SK-N-SH (cell line): Measurements from ENCODE around the gene TRIM29. TPM values are rescaled to one million over a fixed set of nuclear protein-coding genes. Genes with fewer than 3 reads are reported as not detected.

Experiments used
- CTCF ChIA-PET: fragments of 300-600, 350-600 bp; formaldehyde crosslinking; extraction: SDS; loops from one replicate; lab custom pipeline; 2021; lab: Yijun Ruan, JAX
- POLR2A ChIA-PET: fragments of 350-600 bp; sonication (Branson Sonifier 250); formaldehyde crosslinking; extraction: SDS; loops from one replicate; lab custom pipeline; 2020; ENCODE audit warnings: antibody characterized with exemption, inconsistent platforms; lab: Yijun Ruan, JAX
- DNase-seq: peaks from one replicate; pipeline ENCODE4 v3.0.0; 2012
- H2AFZ ChIP-seq: fragments of 200-600 bp; sonication (generic); 2 replicates; pipeline ENCODE4 v1.8.1; 2016; ENCODE audit warnings: antibody characterized with exemption, mild to moderate bottlenecking, low read depth
- H3F3A ChIP-seq: fragments of 200-600 bp; sonication (generic); replicated peaks from 2 replicates; pipeline ENCODE3; 2016; ENCODE audit warnings: antibody characterized with exemption, mild to moderate bottlenecking; ENCODE audit not compliant: insufficient read depth
- H3K27ac ChIP-seq, 2 experiments: fragments of 200-500 bp in 1 of 2; fragments of 200-600 bp in 1 of 2; sonication (Bioruptor generic) in 1 of 2; sonication (generic), shearing (Covaris generic) in 1 of 2; 2 replicates each; pipeline versions ENCODE4 v1.5.1 to v1.6.1; 2014 to 2016; ENCODE audit warnings: low read depth in 2 of 2, inconsistent platforms in 1 of 2, low read length in 1 of 2, mild to moderate bottlenecking in 1 of 2, mixed read lengths in 1 of 2
- H3K27me3 ChIP-seq: fragments of 200-600 bp; sonication (generic), shearing (Covaris generic); 2 replicates; pipeline ENCODE4 v1.6.1; 2016; ENCODE audit warnings: mixed run types; ENCODE audit not compliant: insufficient read depth
- H3K36me3 ChIP-seq, 2 experiments: fragments of 200-500 bp in 1 of 2; fragments of 200-600 bp in 1 of 2; sonication (Bioruptor generic) in 1 of 2; sonication (generic) in 1 of 2; replicated peaks in 1 of 2; 2 replicates each; pipeline versions ENCODE3 to v1.5.1; 2014 to 2016; ENCODE audit warnings: low read length in 1 of 2, mild to moderate bottlenecking in 1 of 2; ENCODE audit not compliant: insufficient read depth in 2 of 2, control insufficient read depth in 1 of 2
- H3K4me1 ChIP-seq, 2 experiments: fragments of 200-500 bp in 1 of 2; fragments of 200-600 bp in 1 of 2; sonication (Bioruptor generic) in 1 of 2; sonication (generic), shearing (Covaris generic) in 1 of 2; 2 replicates each; pipeline versions ENCODE4 v1.5.1 to v1.6.1; 2014 to 2016; ENCODE audit warnings: low read depth in 1 of 2, low read length in 1 of 2, mixed run types in 1 of 2; ENCODE audit not compliant: insufficient read depth in 2 of 2, control insufficient read depth in 1 of 2
- H3K4me2 ChIP-seq: fragments of 200-600 bp; sonication (generic), shearing (Covaris generic); 2 replicates; pipeline ENCODE4 v1.6.1; 2017; ENCODE audit warnings: mixed run types
- H3K4me3 ChIP-seq, 2 experiments: fragments of 200-500 bp in 1 of 2; fragments of 200-600 bp in 1 of 2; sonication (Bioruptor generic) in 1 of 2; sonication (generic), shearing (Covaris generic) in 1 of 2; 2 replicates each; pipeline versions ENCODE4 v1.5.1 to v1.8.1; 2014 to 2016; ENCODE audit warnings: low read depth in 2 of 2, inconsistent platforms in 1 of 2, low read length in 1 of 2, mild to moderate bottlenecking in 1 of 2, mixed read lengths in 1 of 2, moderate library complexity in 1 of 2
- H3K79me2 ChIP-seq: fragments of 200-600 bp; sonication (generic); 2 replicates; pipeline ENCODE4 v1.8.1; 2017; ENCODE audit warnings: mild to moderate bottlenecking; ENCODE audit not compliant: insufficient read depth
- H3K9ac ChIP-seq: fragments of 200-600 bp; sonication (generic); 2 replicates; pipeline ENCODE4 v1.6.1; 2017; ENCODE audit warnings: mixed run types
- H3K9me2 ChIP-seq: fragments of 200-600 bp; sonication (generic); 2 replicates; pipeline ENCODE4 v1.6.1; 2017; ENCODE audit warnings: mixed run types
- H3K9me3 ChIP-seq: fragments of 200-600 bp; sonication (generic); 2 replicates; pipeline ENCODE4 v1.6.1; 2017; ENCODE audit warnings: mixed run types, mild to moderate bottlenecking, moderate library complexity
- H4K20me1 ChIP-seq: fragments of 200-600 bp; sonication (generic); 2 replicates; pipeline ENCODE4 v1.6.1; 2017; ENCODE audit warnings: mild to moderate bottlenecking, mixed run types; ENCODE audit not compliant: insufficient read depth
- CHD2 ChIP-seq: fragments of 150-350 bp; IDR thresholded peaks from 2 replicates; pipeline ENCODE4 v1.6.1; 2018; ENCODE audit warnings: low read length; ENCODE audit not compliant: partially characterized antibody
- CTCF ChIP-seq: fragments of 200-600 bp; sonication (generic); IDR thresholded peaks from 2 replicates; pipeline ENCODE4 v1.6.1; 2017; ENCODE audit warnings: antibody characterized with exemption, mild to moderate bottlenecking, moderate library complexity
- ELF1 ChIP-seq: IDR thresholded peaks from 2 replicates; pipeline ENCODE4 v1.4.0; 2012
- EP300 ChIP-seq, 2 experiments: IDR thresholded peaks; 2 replicates each; pipeline versions ENCODE4 v1.4.0 to v1.6.1; 2012; ENCODE audit warnings: borderline replicate concordance in 1 of 2, low read depth in 1 of 2, low read length in 1 of 2
- FOSL2 ChIP-seq: IDR thresholded peaks from 2 replicates; pipeline ENCODE4 v1.4.0; 2012; ENCODE audit warnings: low read depth, mild to moderate bottlenecking, moderate library complexity, borderline replicate concordance
- FOXJ3 ChIP-seq: sonication (generic); formaldehyde crosslinking; IDR thresholded peaks from 2 replicates; pipeline ENCODE4 v1.5.1; 2020; ENCODE audit warnings: mild to moderate bottlenecking, missing genetic modification reagents
- GATA2 ChIP-seq: sonication (generic); formaldehyde crosslinking; IDR thresholded peaks from 2 replicates; pipeline ENCODE4 v1.5.0; 2020; ENCODE audit warnings: mild to moderate bottlenecking, missing genetic modification reagents
- JUND ChIP-seq: IDR thresholded peaks from 2 replicates; pipeline ENCODE4 v1.4.0; 2012
- MAX ChIP-seq: IDR thresholded peaks from 2 replicates; pipeline ENCODE4 v1.4.0; 2012; ENCODE audit warnings: low read depth
- MXI1 ChIP-seq: IDR thresholded peaks from 2 replicates; pipeline ENCODE4 v1.6.1; 2012; ENCODE audit warnings: mild to moderate bottlenecking, low read depth, low read length, improper control_type of control experiment
- NFIC ChIP-seq: IDR thresholded peaks from 2 replicates; pipeline ENCODE4 v1.4.0; 2012; ENCODE audit warnings: borderline replicate concordance
- POLR2AphosphoS5 ChIP-seq: IDR thresholded peaks from 2 replicates; pipeline ENCODE4 v1.6.1; 2012; ENCODE audit warnings: low read depth, low read length
- RAD21 ChIP-seq: IDR thresholded peaks from 2 replicates; pipeline ENCODE4 v1.6.1; 2012; ENCODE audit warnings: mild to moderate bottlenecking, low read length
- RCOR1 ChIP-seq: fragments of 150-350 bp; IDR thresholded peaks from 2 replicates; pipeline ENCODE4 v1.6.1; 2017; ENCODE audit warnings: antibody characterized with exemption, low read length
- RFX5 ChIP-seq: IDR thresholded peaks from 2 replicates; pipeline ENCODE4 v1.6.1; 2012; ENCODE audit warnings: mild to moderate bottlenecking, improper control_type of control experiment, low read length
- RXRA ChIP-seq: IDR thresholded peaks from 2 replicates; pipeline ENCODE4 v1.4.0; 2012; ENCODE audit warnings: low read depth, mild to moderate bottlenecking, borderline replicate concordance
- SIN3A ChIP-seq: IDR thresholded peaks from 2 replicates; pipeline ENCODE4 v1.6.1; 2012; ENCODE audit warnings: low read depth, mild to moderate bottlenecking, low read length, moderate library complexity, borderline replicate concordance
- SMC3 ChIP-seq: IDR thresholded peaks from 2 replicates; pipeline ENCODE4 v1.6.1; 2012; ENCODE audit warnings: low read depth, low read length, improper control_type of control experiment
- TAF1 ChIP-seq: IDR thresholded peaks from 2 replicates; pipeline ENCODE4 v1.6.1; 2012; ENCODE audit warnings: low read depth, mild to moderate bottlenecking, low read length, moderate library complexity, borderline replicate concordance
- TEAD4 ChIP-seq: IDR thresholded peaks from 2 replicates; pipeline ENCODE4 v1.4.0; 2012; ENCODE audit warnings: mild to moderate bottlenecking, borderline replicate concordance; ENCODE audit not compliant: insufficient read depth
- USF1 ChIP-seq: IDR thresholded peaks from 2 replicates; pipeline ENCODE4 v1.4.0; 2012; ENCODE audit warnings: low read depth, borderline replicate concordance
- YY1 ChIP-seq: IDR thresholded peaks from 2 replicates; pipeline ENCODE4 v1.4.0; 2012; ENCODE audit warnings: low read depth, mild to moderate bottlenecking
- WGBS: methylation state at CpG from one replicate; pipeline ENCODE4 v1.1.6; 2017; ENCODE audit warnings: low lambda C conversion rate; 5-methylcytosine and 5-hydroxymethylcytosine counted together
- polyA plus RNA-seq, 3 experiments: library from polyadenylated mRNA; depleted of rRNA; stranded (reverse); fragments of >200 nt; gene quantifications; 2 replicates each; pipeline ENCODE4 v1.2.3, GENCODE V29; 2012

The TRIM29 gene
- polyA plus RNA-seq, 1 of the 3 experiments (the other 2 are of a cell fraction), result 0.03 TPM

- DNase-seq, result no peak
- Histone ChIP-seq H3K4me2 (no peak overlapping the region), H3K4me1 (peaks cover 0 to 9% of the 10 kb centered on the region in 2 experiments; a peak in 1 of 4 replicates), H3K9me2 (no peaks in the 10 kb centered on the region), H3K9ac (no peak overlapping the region), H3K9me3 (no peaks in the 10 kb centered on the region), H3F3A (no peaks in the 10 kb centered on the region), H3K27ac (no peak overlapping the region), H3K36me3 (no peaks in the 10 kb centered on the region)
- TF ChIP-seq EP300 (IDR thresholded peaks at IDR 0.05; ENCODE audit: borderline replicate concordance in 1 of 2, low read depth in 1 of 2, low read length in 1 of 2) (no peak), SMC3 (no peak), SIN3A (no peak), CTCF (no peak), RAD21 (no peak), YY1 (no peak), POLR2AphosphoS5 (no peak), RXRA (no peak), USF1 (no peak), RCOR1 (no peak), MAX (no peak), JUND (no peak)
- TF ChIP-seq, all 33 proteins: peak for 0
- WGBS, result 18% methylated on average over 3 of the region's 3 CpGs
- POLR2A ChIA-PET, result interaction anchor here (0.6 to 0.7 kb wide), 2 partner anchors 13 to 272 kb away, joined by 3 to 4 read pairs; no protein-coding TSS in a partner anchor
- Histone ChIP-seq H2AFZ (no peak overlapping the region), H4K20me1 (no peaks in the 10 kb centered on the region), H3K27me3 (no peaks in the 10 kb centered on the region), H3K4me3 (no peak overlapping the region), H3K79me2 (no peaks in the 10 kb centered on the region)
- CTCF ChIA-PET, result interaction anchor here (1.4 to 2.4 kb wide), 3 partner anchors 13 to 597 kb away, joined by 3 to 12 read pairs (median 5); partner anchors contain the start of gene NECTIN1
Observed at GRCh38 chr11:120121336-120121735, 16.6 kb downstream of the TRIM29 start.

GRCh38 chr11:120120805-120121335 is 17.0 kb downstream of the TRIM29 start:
- WGBS, result 40% methylated on average over 6 of the region's 8 CpGs
- H3K4me3 ChIP-seq, result no peak overlapping the region

More at GRCh38 chr11:120120805-120121335, 17.0 kb downstream of the TRIM29 start:
- Histone ChIP-seq H3K9me2 (no peaks in the 10 kb centered on the region), H3K79me2 (no peaks in the 10 kb centered on the region), H3K4me2 (no peak overlapping the region), H3K27ac (no peak overlapping the region), H3K9me3 (no peaks in the 10 kb centered on the region), H3K36me3 (no peaks in the 10 kb centered on the region), H3K4me1 (peaks cover 0 to 9% of the 10 kb centered on the region in 2 experiments; a peak in 1 of 4 replicates), H4K20me1 (no peaks in the 10 kb centered on the region), H3K27me3 (no peaks in the 10 kb centered on the region), H3F3A (no peaks in the 10 kb centered on the region), H2AFZ (no peak overlapping the region), H3K9ac (no peak overlapping the region)
- TF ChIP-seq SMC3, result no peak
- TF ChIP-seq CHD2, result no peak
- no peak for TF ChIP-seq NFIC
- TF ChIP-seq TAF1, result no peak
- TF ChIP-seq FOXJ3, result no peak
- TF ChIP-seq RAD21, result no peak
- TF ChIP-seq JUND, result no peak
- TF ChIP-seq MAX, result no peak
- TF ChIP-seq RFX5, result no peak
- no peak for TF ChIP-seq RXRA
- TF ChIP-seq SIN3A, result no peak
- TF ChIP-seq YY1, result no peak
- no peak for TF ChIP-seq ELF1
- TF ChIP-seq USF1, result no peak
- no peak for TF ChIP-seq TEAD4
- TF ChIP-seq FOSL2, result no peak
- TF ChIP-seq GATA2 (CRISPR knock-in tag), result no peak
- no peak for TF ChIP-seq MXI1
- TF ChIP-seq RCOR1, result no peak
- POLR2A ChIA-PET, result no interaction called here
- DNase-seq, result no peak
- CTCF ChIA-PET, result interaction anchor here (1.4 to 2.4 kb wide), 3 partner anchors 13 to 597 kb away, joined by 3 to 12 read pairs (median 5); partner anchors contain the start of gene NECTIN1
